ENCODE results near the gene MGLL. TPM values are rescaled to one million over a fixed set of nuclear protein-coding genes. Genes with fewer than 3 reads are reported as not detected.

Gene MGLL
- total RNA-seq, 1 donor from 2014 or later = 27.3 TPM

DNA sequence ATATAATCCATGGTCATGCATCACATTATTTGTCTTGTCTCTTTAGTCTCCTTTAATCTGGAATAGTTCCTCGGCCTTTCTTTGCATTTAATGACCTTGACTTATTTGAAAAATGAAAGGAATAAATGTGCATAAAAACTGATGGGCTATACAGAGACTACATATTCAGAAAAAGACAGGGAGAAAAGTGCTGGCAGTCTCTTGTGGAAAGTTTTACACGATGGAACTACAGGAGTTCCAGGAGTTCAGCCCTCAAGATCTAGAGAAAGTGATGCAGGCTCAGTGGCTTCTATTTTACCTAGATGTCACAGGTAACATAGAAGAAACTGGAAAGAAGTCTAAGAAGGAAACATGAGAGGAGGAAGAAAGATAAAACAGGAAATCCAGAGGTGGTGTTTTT is 157.2 kb downstream of the MGLL start:
- Mint-ChIP-seq H3K9me3 (ENCODE audit: unreplicated experiment) (no peaks in the 10 kb centered on the region), H3K4me3 (ENCODE audit: unreplicated experiment) (no peak overlapping the region), H3K27ac (ENCODE audit: unreplicated experiment) (no peak overlapping the region), H3K36me3 (ENCODE audit: low read depth, unreplicated experiment) (peaks cover 7% of the 10 kb centered on the region), H3K4me1 (ENCODE audit: low read depth, unreplicated experiment) (peaks cover 2% of the 10 kb centered on the region), H3K27me3 (ENCODE audit: low read depth, unreplicated experiment) (peaks cover 18% of the 10 kb centered on the region)
- Histone ChIP-seq H3K4me2 (ENCODE audit: low read length) (no peak overlapping the region), H3K79me2 (ENCODE audit: insufficient read depth, low read length) (no peaks in the 10 kb centered on the region), H3K27ac (ENCODE audit: low read depth, low read length) (no peak overlapping the region), H3K9me3 (ENCODE audit: insufficient read depth, low read depth, low read length) (no peaks in the 10 kb centered on the region), H3K27me3 (ENCODE audit: insufficient read depth, low read length) (no peaks in the 10 kb centered on the region), H2AFZ (ENCODE audit: low read depth, low read length) (no peak overlapping the region), H3K4me3 (ENCODE audit: insufficient read depth, low read depth, low read length) (no peak overlapping the region), H3K4me1 (ENCODE audit: insufficient read depth, low read length) (no peaks in the 10 kb centered on the region), H4K20me1 (ENCODE audit: insufficient read depth, low read length) (no peaks in the 10 kb centered on the region), H3K36me3 (ENCODE audit: insufficient read depth, low read length) (no peaks in the 10 kb centered on the region), H3K9ac (ENCODE audit: low read length) (no peak overlapping the region)
- DNase-seq (ENCODE audit: low read depth) = no peak
- TF ChIP-seq EZH2 (IDR thresholded peaks at IDR 0.05; ENCODE audit: insufficient read depth, low read length) = no peak
- TF ChIP-seq, protein P1, sequence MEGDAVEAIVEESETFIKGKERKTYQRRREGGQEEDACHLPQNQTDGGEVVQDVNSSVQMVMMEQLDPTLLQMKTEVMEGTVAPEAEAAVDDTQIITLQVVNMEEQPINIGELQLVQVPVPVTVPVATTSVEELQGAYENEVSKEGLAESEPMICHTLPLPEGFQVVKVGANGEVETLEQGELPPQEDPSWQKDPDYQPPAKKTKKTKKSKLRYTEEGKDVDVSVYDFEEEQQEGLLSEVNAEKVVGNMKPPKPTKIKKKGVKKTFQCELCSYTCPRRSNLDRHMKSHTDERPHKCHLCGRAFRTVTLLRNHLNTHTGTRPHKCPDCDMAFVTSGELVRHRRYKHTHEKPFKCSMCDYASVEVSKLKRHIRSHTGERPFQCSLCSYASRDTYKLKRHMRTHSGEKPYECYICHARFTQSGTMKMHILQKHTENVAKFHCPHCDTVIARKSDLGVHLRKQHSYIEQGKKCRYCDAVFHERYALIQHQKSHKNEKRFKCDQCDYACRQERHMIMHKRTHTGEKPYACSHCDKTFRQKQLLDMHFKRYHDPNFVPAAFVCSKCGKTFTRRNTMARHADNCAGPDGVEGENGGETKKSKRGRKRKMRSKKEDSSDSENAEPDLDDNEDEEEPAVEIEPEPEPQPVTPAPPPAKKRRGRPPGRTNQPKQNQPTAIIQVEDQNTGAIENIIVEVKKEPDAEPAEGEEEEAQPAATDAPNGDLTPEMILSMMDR (IDR thresholded peaks at IDR 0.05; ENCODE audit: insufficient read depth, low read depth, low read length) = no peak
- no peak for FAIRE-seq

DNA sequence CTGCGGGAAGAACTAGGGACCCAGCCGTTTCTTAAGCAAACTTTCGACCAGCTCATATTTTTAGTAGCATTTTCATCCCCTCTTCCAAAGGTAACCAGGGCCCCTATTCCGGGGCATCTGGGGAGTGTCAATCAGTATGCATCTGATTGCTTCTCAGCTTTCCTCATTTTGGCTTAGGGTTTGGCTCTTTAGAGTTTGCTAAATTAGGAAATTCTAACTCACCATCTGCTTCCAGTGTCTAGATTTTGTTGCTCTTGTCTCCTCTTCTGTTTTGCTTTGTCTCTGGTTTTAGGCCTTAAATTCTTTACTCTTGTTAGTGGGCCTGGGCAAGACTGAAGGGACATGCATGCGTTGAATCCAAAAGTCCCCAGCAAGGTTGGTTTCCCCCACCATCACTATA is 159.2 kb downstream of the MGLL start:
- Histone ChIP-seq H3K4me3 (ENCODE audit: insufficient read depth, low read depth, low read length) (no peak overlapping the region), H3K9me3 (ENCODE audit: insufficient read depth, low read depth, low read length) (no peaks in the 10 kb centered on the region), H3K4me1 (ENCODE audit: insufficient read depth, low read length) (no peaks in the 10 kb centered on the region), H3K36me3 (ENCODE audit: insufficient read depth, low read length) (no peaks in the 10 kb centered on the region), H3K9ac (ENCODE audit: low read length) (no peak overlapping the region), H3K27me3 (ENCODE audit: insufficient read depth, low read length) (no peaks in the 10 kb centered on the region), H4K20me1 (ENCODE audit: insufficient read depth, low read length) (no peaks in the 10 kb centered on the region), H3K27ac (ENCODE audit: low read depth, low read length) (no peak overlapping the region), H3K4me2 (ENCODE audit: low read length) (no peak overlapping the region), H2AFZ (ENCODE audit: low read depth, low read length) (no peak overlapping the region), H3K79me2 (ENCODE audit: insufficient read depth, low read length) (no peaks in the 10 kb centered on the region)
- DNase-seq (ENCODE audit: low read depth) (no peak), FAIRE-seq (no peak)
- Mint-ChIP-seq H3K27ac (ENCODE audit: unreplicated experiment) (no peak overlapping the region), H3K9me3 (ENCODE audit: unreplicated experiment) (no peaks in the 10 kb centered on the region), H3K36me3 (ENCODE audit: low read depth, unreplicated experiment) (peaks cover 2% of the 10 kb centered on the region), H3K27me3 (ENCODE audit: low read depth, unreplicated experiment) (peaks cover 6% of the 10 kb centered on the region), H3K4me3 (ENCODE audit: unreplicated experiment) (no peak overlapping the region), H3K4me1 (ENCODE audit: low read depth, unreplicated experiment) (peaks cover 4% of the 10 kb centered on the region)
- TF ChIP-seq, protein P1 (IDR thresholded peaks at IDR 0.05; ENCODE audit: insufficient read depth, low read depth, low read length) = no peak
- TF ChIP-seq EZH2 (IDR thresholded peaks at IDR 0.05; ENCODE audit: insufficient read depth, low read length) = no peak

DNA sequence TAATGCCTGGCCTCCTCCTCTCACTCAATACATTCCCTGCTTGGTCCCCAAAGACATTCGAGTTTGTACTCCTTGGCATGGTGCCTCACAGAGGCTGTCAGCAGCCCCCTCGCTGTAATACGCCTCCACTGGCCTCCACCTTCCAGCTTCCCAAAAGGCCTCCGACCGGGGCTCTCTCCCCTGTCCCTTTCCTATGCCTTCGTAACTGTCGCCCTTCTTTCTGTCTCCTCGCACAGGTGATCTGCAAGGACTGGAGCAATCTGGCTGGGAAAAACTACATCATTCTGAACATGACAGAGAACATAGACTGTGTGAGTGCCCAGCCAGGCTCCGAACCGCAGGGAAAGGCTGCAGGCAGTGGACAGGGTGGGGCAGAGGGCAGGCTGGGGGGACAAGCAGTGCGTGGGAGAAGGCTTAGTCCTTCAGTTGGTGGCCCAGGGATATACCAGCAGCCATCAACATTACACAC is 160.3 kb downstream of the MGLL start:
- Histone ChIP-seq H3K9me3 (ENCODE audit: insufficient read depth, low read depth, low read length) (no peaks in the 10 kb centered on the region), H3K27ac (ENCODE audit: low read depth, low read length) (no peak overlapping the region), H2AFZ (ENCODE audit: low read depth, low read length) (no peak overlapping the region), H3K4me3 (ENCODE audit: insufficient read depth, low read depth, low read length) (no peak overlapping the region), H3K27me3 (ENCODE audit: insufficient read depth, low read length) (no peaks in the 10 kb centered on the region), H4K20me1 (ENCODE audit: insufficient read depth, low read length) (no peaks in the 10 kb centered on the region), H3K9ac (ENCODE audit: low read length) (no peak overlapping the region), H3K36me3 (ENCODE audit: insufficient read depth, low read length) (no peaks in the 10 kb centered on the region), H3K4me2 (ENCODE audit: low read length) (no peak overlapping the region), H3K79me2 (ENCODE audit: insufficient read depth, low read length) (no peaks in the 10 kb centered on the region), H3K4me1 (ENCODE audit: insufficient read depth, low read length) (no peaks in the 10 kb centered on the region)
- TF ChIP-seq, protein P1 (IDR thresholded peaks at IDR 0.05; ENCODE audit: insufficient read depth, low read depth, low read length) = no peak
- no peak for TF ChIP-seq EZH2 (IDR thresholded peaks at IDR 0.05; ENCODE audit: insufficient read depth, low read length)
- H3K4me3 Mint-ChIP-seq (ENCODE audit: unreplicated experiment) = no peak overlapping the region
- peaks cover 3% of the 10 kb centered on the region for H3K27me3 Mint-ChIP-seq (ENCODE audit: low read depth, unreplicated experiment)
- H3K36me3 Mint-ChIP-seq (ENCODE audit: low read depth, unreplicated experiment) = peaks cover 2% of the 10 kb centered on the region
- H3K27ac Mint-ChIP-seq (ENCODE audit: unreplicated experiment) = no peak overlapping the region
- H3K9me3 Mint-ChIP-seq (ENCODE audit: unreplicated experiment) = no peaks in the 10 kb centered on the region
- DNase-seq (ENCODE audit: low read depth) (no peak), FAIRE-seq (no peak)
- peaks cover 1% of the 10 kb centered on the region for H3K4me1 Mint-ChIP-seq (ENCODE audit: low read depth, unreplicated experiment)
